IMR-90 (cell line): ENCODE results near the gene PLD3. TPM values are rescaled to one million over a fixed set of nuclear protein-coding genes. Genes with fewer than 3 reads are reported as not detected.

Source experiments
- ATAC-seq: fragments of 200-7000 bp; cut with Tn5 transposase; 2 replicates; pipeline ENCODE4 v1.9.1; 2020; ENCODE audit warnings: low read depth, mild to moderate bottlenecking, moderate library complexity
- BruUV-seq: library from RNA; stranded (reverse); fragments of 400-500 nt; replicated peaks from 2 replicates; lab custom pipeline; 2021; lab: Mats Ljungman, UMichigan
- CTCF ChIA-PET: fragments of 300-600 bp; formaldehyde crosslinking; extraction: SDS; loops from one replicate; lab custom pipeline; 2021; ENCODE audit warnings: antibody characterized with exemption; lab: Yijun Ruan, JAX
- POLR2A ChIA-PET: fragments of 300-600 bp; sonication (Branson Sonifier 250); formaldehyde crosslinking; loops from one replicate; lab custom pipeline; 2022; ENCODE audit warnings: antibody characterized with exemption; ENCODE audit not compliant: unreplicated experiment; lab: Charles Lee
- DNase-seq: peaks from one replicate; pipeline ENCODE4 v3.0.0; 2013
- H2AFZ ChIP-seq: replicated peaks from 2 replicates; pipeline ENCODE3; 2013; ENCODE audit warnings: low read length, mild to moderate bottlenecking; ENCODE audit not compliant: poor library complexity
- H2AK5ac ChIP-seq: 2 replicates; pipeline ENCODE4 v1.6.1; 2013; ENCODE audit warnings: low read depth, low read length, inconsistent platforms
- H2AK9ac ChIP-seq: replicated peaks from 2 replicates; pipeline ENCODE3; 2013; ENCODE audit warnings: mild to moderate bottlenecking, low read depth, low read length, moderate library complexity; ENCODE audit not compliant: poor library complexity
- H2BK120ac ChIP-seq: 2 replicates; pipeline ENCODE4 v1.6.1; 2013; ENCODE audit warnings: low read depth, low read length, inconsistent platforms
- H2BK15ac ChIP-seq: 3 replicates; pipeline ENCODE4 v1.6.1; 2013; ENCODE audit warnings: low read depth, low read length, inconsistent platforms
- H2BK20ac ChIP-seq: 2 replicates; pipeline ENCODE4 v1.6.1; 2013; ENCODE audit warnings: low read depth, mild to moderate bottlenecking, inconsistent platforms, low read length, moderate library complexity
- H2BK5ac ChIP-seq: 2 replicates; pipeline ENCODE4 v1.6.1; 2013; ENCODE audit warnings: mild to moderate bottlenecking, low read depth, low read length, inconsistent platforms; ENCODE audit not compliant: poor library complexity, severe bottlenecking
- H3K14ac ChIP-seq: replicated peaks from 2 replicates; pipeline ENCODE4 v1.6.1; 2013; ENCODE audit warnings: low read depth, low read length, inconsistent platforms
- H3K18ac ChIP-seq: 2 replicates; pipeline ENCODE4 v1.6.1; 2013; ENCODE audit warnings: low read depth, low read length, control low read depth
- H3K23ac ChIP-seq: 2 replicates; pipeline ENCODE4 v1.6.1; 2013; ENCODE audit warnings: low read depth, low read length, inconsistent platforms
- H3K27ac ChIP-seq: 2 replicates; pipeline ENCODE4 v1.5.1; 2013; ENCODE audit warnings: mild to moderate bottlenecking, control low read depth, low read length; ENCODE audit not compliant: insufficient read depth
- H3K27me3 ChIP-seq: 2 replicates; pipeline ENCODE4 v1.6.1; 2013; ENCODE audit warnings: low read length; ENCODE audit not compliant: control insufficient read depth, insufficient read depth
- H3K36me3 ChIP-seq: 2 replicates; pipeline ENCODE4 v1.6.1; 2013; ENCODE audit warnings: low read length, mixed read lengths; ENCODE audit not compliant: control insufficient read depth, insufficient read depth
- H3K4ac ChIP-seq: 2 replicates; pipeline ENCODE4 v1.6.1; 2013; ENCODE audit warnings: low read depth, low read length, inconsistent platforms
- H3K4me1 ChIP-seq: 2 replicates; pipeline ENCODE4 v1.6.1; 2013; ENCODE audit warnings: low read length, mixed read lengths; ENCODE audit not compliant: control insufficient read depth, insufficient read depth
- H3K4me2 ChIP-seq: 2 replicates; pipeline ENCODE4 v1.6.1; 2013; ENCODE audit warnings: low read depth, mild to moderate bottlenecking, control low read depth, low read length, moderate library complexity
- H3K4me3 ChIP-seq: 2 replicates; pipeline ENCODE4 v1.5.1; 2013; ENCODE audit warnings: low read depth, mild to moderate bottlenecking, control low read depth, low read length, moderate library complexity; ENCODE audit not compliant: insufficient read depth
- H3K56ac ChIP-seq: 2 replicates; pipeline ENCODE4 v1.6.1; 2013; ENCODE audit warnings: low read length, inconsistent platforms; ENCODE audit not compliant: insufficient read depth; ENCODE audit errors: extremely low read depth
- H3K79me1 ChIP-seq, 2 experiments: 2 replicates each; pipeline ENCODE4 v1.6.1; 2013; ENCODE audit warnings: low read length in 2 of 2, inconsistent platforms in 1 of 2, low read depth in 1 of 2
- H3K9ac ChIP-seq: 2 replicates; pipeline ENCODE4 v1.6.1; 2013; ENCODE audit warnings: low read depth, low read length, control low read depth
- H3K9me1 ChIP-seq: 2 replicates; pipeline ENCODE4 v1.6.1; 2013; ENCODE audit warnings: low read length, inconsistent platforms; ENCODE audit not compliant: insufficient read depth
- H3K9me3 ChIP-seq: 2 replicates; pipeline ENCODE4 v1.6.1; 2013; ENCODE audit warnings: low read length; ENCODE audit not compliant: control insufficient read depth, insufficient read depth
- H4K20me1 ChIP-seq: 2 replicates; pipeline ENCODE4 v1.6.1; 2013; ENCODE audit warnings: low read length, inconsistent platforms; ENCODE audit not compliant: insufficient read depth
- H4K5ac ChIP-seq: 2 replicates; pipeline ENCODE4 v1.6.1; 2013; ENCODE audit warnings: mild to moderate bottlenecking, low read depth, low read length, control low read depth
- H4K8ac ChIP-seq, 2 experiments: 2 replicates each; pipeline ENCODE4 v1.6.1; 2013; ENCODE audit warnings: low read depth in 2 of 2, low read length in 2 of 2, control low read depth in 1 of 2, inconsistent platforms in 1 of 2
- H4K91ac ChIP-seq: 2 replicates; pipeline ENCODE4 v1.6.1; 2013; ENCODE audit warnings: low read depth, low read length, inconsistent platforms; ENCODE audit not compliant: insufficient read depth
- CEBPB ChIP-seq: IDR thresholded peaks from 2 replicates; pipeline ENCODE4 v1.6.1; 2012; ENCODE audit warnings: low read depth, low read length, improper control_type of control experiment
- CTCF ChIP-seq: conservative IDR thresholded peaks from 2 replicates; pipeline ENCODE4 v1.5.1; 2012; ENCODE audit warnings: mild to moderate bottlenecking, low read depth, low read length, improper control_type of control experiment
- MAZ ChIP-seq: IDR thresholded peaks from 2 replicates; pipeline ENCODE4 v1.6.1; 2012; ENCODE audit warnings: low read depth, mild to moderate bottlenecking, low read length, improper control_type of control experiment, moderate library complexity, borderline replicate concordance
- RFX5 ChIP-seq: IDR thresholded peaks from 2 replicates; pipeline ENCODE4 v1.8.0; 2012; ENCODE audit warnings: low read depth, mild to moderate bottlenecking, low read length, moderate library complexity
- WGBS, 2 experiments: methylation state at CpG; one replicate each; pipeline versions ENCODE4 v1.1.5 to v1.1.7; 2013; ENCODE audit warnings: missing lambda C conversion rate in 2 of 2; ENCODE audit not compliant: insufficient read length in 1 of 2; ENCODE audit errors: extremely low coverage in 2 of 2; 5-methylcytosine and 5-hydroxymethylcytosine counted together
- dilution Hi-C: fragments of 300-500 bp; cut with HindIII; formaldehyde crosslinking; loops from one replicate; pipeline ENCODE4 v1.14.3; 2018; ENCODE audit warnings: low sequenced_read_pairs; ENCODE audit not compliant: unreplicated experiment
- in situ Hi-C: fragments of 300-500 bp; cut with MboI; formaldehyde crosslinking; loops from 3 replicates; pipeline ENCODE4 v1.14.3; 2019; ENCODE audit warnings: low sequenced_read_pairs, inconsistent platforms, mixed read lengths
- intact Hi-C: fragments of 100-400 bp; cut with micrococcal nuclease; formaldehyde crosslinking; loops from 2 replicates; pipeline ENCODE4 v1.10.0; 2022
- polyA plus RNA-seq, 3 experiments: library from polyadenylated mRNA; depleted of rRNA; stranded (reverse); fragments of >200 nt; gene quantifications; 2 replicates each; pipeline ENCODE4 v1.2.3, GENCODE V29; 2012; ENCODE audit warnings: low replicate concordance in 1 of 3
- total RNA-seq: library from RNA; depleted of rRNA; stranded (reverse); fragments of >200 nt; gene quantifications from 2 replicates; pipeline ENCODE4 v1.2.3, GENCODE V29; 2012

Gene PLD3
- total and polyA plus RNA-seq, 2 of the 4 experiments (the other 2 are of a cell fraction) = 117 to 665 TPM

DNA sequence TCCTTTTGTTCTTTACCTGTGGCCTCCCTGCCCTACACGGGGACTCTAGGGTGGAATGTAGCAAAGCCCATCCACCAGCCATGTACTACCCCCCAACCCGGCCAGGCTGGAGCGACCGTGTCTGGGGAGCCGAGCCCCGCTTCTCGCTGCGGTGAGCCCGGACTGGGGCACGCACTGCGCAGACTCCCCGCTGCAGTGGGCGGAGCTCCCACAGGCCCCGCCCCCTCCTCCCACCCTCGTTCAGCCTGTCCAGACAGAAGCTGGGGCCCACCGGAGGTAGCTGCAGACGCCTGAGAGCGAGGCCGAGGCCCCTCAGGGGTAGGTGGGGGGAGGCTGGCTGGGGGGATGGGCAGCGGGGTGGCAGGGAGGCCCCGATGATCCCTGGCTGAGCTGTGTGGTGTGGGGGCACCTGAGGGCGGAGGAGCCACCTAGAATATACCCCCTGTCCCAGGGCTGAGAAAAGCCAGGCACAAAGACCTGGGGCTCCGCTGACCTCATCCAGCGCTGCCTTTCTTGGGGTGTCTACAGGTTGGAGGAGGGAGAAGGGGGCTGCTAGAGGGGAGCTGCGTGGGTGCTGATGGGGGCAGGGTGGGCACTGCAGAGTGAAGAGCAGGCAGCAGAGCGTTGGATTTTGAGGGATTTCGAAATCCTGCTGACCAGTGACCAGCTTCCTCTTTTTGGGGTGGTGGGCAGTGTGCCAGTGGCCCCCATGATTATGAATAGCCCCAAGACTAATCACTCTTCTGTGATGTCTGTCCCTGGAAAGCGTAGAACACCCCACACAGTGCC lies 17.3 kb downstream of the PLD3 start:
- H3K4me2 ChIP-seq = peak overlapping the region; percentile 94
- dilution Hi-C loops (no loop called here), intact Hi-C loops (no loop called here), in situ Hi-C loops (no loop called here)
- peak overlapping the region; percentile 72 for H3K4me3 ChIP-seq
- ChIA-PET CTCF (interaction anchor here (0.6 kb wide), 1 partner anchor 61 kb away, joined by 3 read pairs; no protein-coding TSS in a partner anchor), POLR2A (interaction anchor here (0.6 to 1.0 kb wide), 2 partner anchors 18 to 68 kb away, joined by 3 to 16 read pairs; partner anchors contain the start of genes C19orf47 and PLD3)
- TF ChIP-seq MAZ (peak; percentile 14; the same call in 1 of the 2 replicates), RFX5 (no peak), CEBPB (peak; percentile 70), CTCF (no peak)
- 0 out of 2 replicates have a peak overlapping the region, but pooled peaks have one; percentile 46 for H2BK120ac ChIP-seq
- H2BK20ac ChIP-seq = no peak overlapping the region
- H2AFZ ChIP-seq = peak overlapping the region; percentile 90
- peak overlapping the region; percentile 21 for H2AK9ac ChIP-seq
- peaks cover 12% of the 10 kb centered on the region for H3K9me1 ChIP-seq
- no peaks in the 10 kb centered on the region for H4K20me1 ChIP-seq
- peak overlapping the region; percentile 63 for H2BK5ac ChIP-seq
- peak overlapping the region; percentile 76; the same call in 1 of the 2 replicates for H3K18ac ChIP-seq
- WGBS, 2 experiments = 0% methylated on average over 3 of the region's 28 CpGs; no CpG with 5 or more reads in 1 of the 2 experiments
- peak overlapping the region; percentile 65 for H3K4ac ChIP-seq
- no peaks in the 10 kb centered on the region for H3K9me3 ChIP-seq
- peak overlapping the region; percentile 66 to 99 for H4K8ac ChIP-seq
- H3K79me1 ChIP-seq = peaks cover 9 to 32% of the 10 kb centered on the region in 2 experiments
- peaks cover 31% of the 10 kb centered on the region for H3K36me3 ChIP-seq
- DNase-seq (peak; percentile 71), ATAC-seq (peak; percentile 97)
- H4K91ac ChIP-seq = peak overlapping the region; percentile 48; the same call in 1 of the 2 replicates
- peak overlapping the region; percentile 93 for H3K9ac ChIP-seq
- H2AK5ac ChIP-seq = peak overlapping the region; percentile 81
- no peak overlapping the region; the same call in 2 of the 3 replicates for H2BK15ac ChIP-seq
- BruUV-seq = no TSS peak
- peak overlapping the region; percentile 89 for H3K14ac ChIP-seq
- H3K4me1 ChIP-seq = peaks cover 10% of the 10 kb centered on the region
- H3K27me3 ChIP-seq = no peaks in the 10 kb centered on the region
- H3K23ac ChIP-seq = peak overlapping the region; percentile 64
- H3K27ac ChIP-seq = peak overlapping the region; percentile 85
- 0 out of 2 replicates have a peak overlapping the region, but pooled peaks have one; percentile 42 for H3K56ac ChIP-seq
- peak overlapping the region; percentile 65 for H4K5ac ChIP-seq
